ENCODE data around the gene MMP8. TPM values are rescaled to one million over a fixed set of nuclear protein-coding genes. Genes with fewer than 3 reads are reported as not detected.

The MMP8 gene
- total RNA-seq, 1 experiment from 2014 or later: not detected

DNA sequence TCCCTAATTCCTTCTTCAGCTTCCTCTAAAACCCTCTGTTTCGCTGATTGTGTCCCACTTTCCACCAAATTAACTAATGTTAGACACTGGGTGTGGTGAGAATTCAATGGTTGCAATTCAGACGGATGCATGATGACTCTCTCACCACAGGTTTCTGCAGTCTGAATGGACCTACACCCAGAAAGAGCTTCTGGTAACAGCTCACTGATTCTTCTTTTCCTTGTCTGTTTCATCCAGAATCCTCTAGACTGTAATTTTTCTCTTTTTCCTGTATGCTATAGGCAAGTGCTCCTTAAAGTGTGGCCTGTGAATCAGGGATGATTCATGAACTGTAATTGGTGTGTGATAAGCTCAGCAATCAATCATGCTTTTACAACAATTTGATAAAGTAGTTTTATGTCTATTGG is 37.6 kb upstream of the MMP8 start:
- no peak overlapping the region for H3K27ac ChIP-seq
- CTCF ChIA-PET: no interaction called here
- no peaks in the 10 kb centered on the region for H3K79me2 ChIP-seq (ENCODE audit: low read depth)
- no peak for TF ChIP-seq EZH2 (IDR thresholded peaks at IDR 0.05; ENCODE audit: low read depth)
- TF ChIP-seq, protein P1, sequence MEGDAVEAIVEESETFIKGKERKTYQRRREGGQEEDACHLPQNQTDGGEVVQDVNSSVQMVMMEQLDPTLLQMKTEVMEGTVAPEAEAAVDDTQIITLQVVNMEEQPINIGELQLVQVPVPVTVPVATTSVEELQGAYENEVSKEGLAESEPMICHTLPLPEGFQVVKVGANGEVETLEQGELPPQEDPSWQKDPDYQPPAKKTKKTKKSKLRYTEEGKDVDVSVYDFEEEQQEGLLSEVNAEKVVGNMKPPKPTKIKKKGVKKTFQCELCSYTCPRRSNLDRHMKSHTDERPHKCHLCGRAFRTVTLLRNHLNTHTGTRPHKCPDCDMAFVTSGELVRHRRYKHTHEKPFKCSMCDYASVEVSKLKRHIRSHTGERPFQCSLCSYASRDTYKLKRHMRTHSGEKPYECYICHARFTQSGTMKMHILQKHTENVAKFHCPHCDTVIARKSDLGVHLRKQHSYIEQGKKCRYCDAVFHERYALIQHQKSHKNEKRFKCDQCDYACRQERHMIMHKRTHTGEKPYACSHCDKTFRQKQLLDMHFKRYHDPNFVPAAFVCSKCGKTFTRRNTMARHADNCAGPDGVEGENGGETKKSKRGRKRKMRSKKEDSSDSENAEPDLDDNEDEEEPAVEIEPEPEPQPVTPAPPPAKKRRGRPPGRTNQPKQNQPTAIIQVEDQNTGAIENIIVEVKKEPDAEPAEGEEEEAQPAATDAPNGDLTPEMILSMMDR (conservative IDR thresholded peaks at IDR 0.05): no peak
- no peak overlapping the region for H3K4me3 ChIP-seq
- no peaks in the 10 kb centered on the region; the same call in 1 of the 2 replicates for H3K9me2 ChIP-seq (ENCODE audit: insufficient read depth)
- no peak overlapping the region for H2AFZ ChIP-seq
- no peaks in the 10 kb centered on the region for H3K36me3 ChIP-seq (ENCODE audit: low read depth)
- peaks cover 16% of the 10 kb centered on the region; the same call in 1 of the 2 replicates for H3F3A ChIP-seq (ENCODE audit: insufficient read depth, low read depth)
- H3K9me3 ChIP-seq (ENCODE audit: insufficient read depth, low read depth): no peaks in the 10 kb centered on the region
- no peak overlapping the region for H3K4me2 ChIP-seq
- H4K20me1 ChIP-seq (ENCODE audit: insufficient read depth): no peaks in the 10 kb centered on the region
- POLR2A ChIA-PET (ENCODE audit: unreplicated experiment): no interaction called here
- intact Hi-C loops (cut with micrococcal nuclease; ENCODE audit: unreplicated experiment): no loop called here
- peaks cover 27% of the 10 kb centered on the region for H3K4me1 ChIP-seq (replicated peaks; ENCODE audit: insufficient read depth)
- peak in 1 of 2 experiments; percentile 29 for DNase-seq
- no TSS peak for BruUV-seq (replicated peaks)
- peaks cover 6% of the 10 kb centered on the region; the same call in 1 of the 2 replicates for H3K27me3 ChIP-seq (ENCODE audit: insufficient read depth, low read depth)

DNA sequence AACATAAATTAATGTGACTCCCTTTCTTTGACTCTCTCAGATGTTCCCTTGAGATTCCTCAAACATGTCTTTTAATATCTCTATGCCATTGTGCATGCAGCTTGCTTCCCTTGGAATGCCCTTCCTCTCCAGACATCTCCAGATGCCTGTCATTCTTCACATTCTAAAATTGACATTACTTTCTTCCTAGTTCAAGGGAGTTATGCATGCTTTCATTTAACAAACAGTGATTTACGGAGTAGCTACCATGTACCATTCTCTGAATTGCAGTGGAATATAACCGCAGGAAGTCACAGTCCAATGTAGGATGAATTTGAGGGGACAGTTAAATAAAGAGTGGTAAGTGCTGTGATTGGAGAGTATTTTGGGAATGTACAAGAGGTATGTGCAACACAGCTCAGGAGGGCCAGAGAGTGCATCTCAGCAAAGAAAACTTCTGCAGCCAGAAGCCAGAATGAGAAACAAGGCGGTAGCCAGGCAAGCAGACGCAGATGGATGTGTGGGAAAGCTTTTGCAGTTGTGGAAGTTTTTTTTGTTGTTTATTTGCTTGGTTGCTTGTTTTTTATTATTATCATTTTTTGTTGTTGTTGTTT is 37.0 kb upstream of the MMP8 start:
- H3K9me2 ChIP-seq (ENCODE audit: insufficient read depth): no peaks in the 10 kb centered on the region; the same call in 1 of the 2 replicates
- H2AFZ ChIP-seq: no peak overlapping the region
- H4K20me1 ChIP-seq (ENCODE audit: insufficient read depth): no peaks in the 10 kb centered on the region
- no peaks in the 10 kb centered on the region for H3K36me3 ChIP-seq (ENCODE audit: low read depth)
- peak in 1 of 2 experiments; percentile 23 for DNase-seq
- TF ChIP-seq, protein P1 (conservative IDR thresholded peaks at IDR 0.05): no peak
- no peak for TF ChIP-seq EZH2 (IDR thresholded peaks at IDR 0.05; ENCODE audit: low read depth)
- H3K9me3 ChIP-seq (ENCODE audit: insufficient read depth, low read depth): no peaks in the 10 kb centered on the region
- intact Hi-C loops (cut with micrococcal nuclease; ENCODE audit: unreplicated experiment): no loop called here
- peaks cover 16% of the 10 kb centered on the region; the same call in 1 of the 2 replicates for H3F3A ChIP-seq (ENCODE audit: insufficient read depth, low read depth)
- H3K79me2 ChIP-seq (ENCODE audit: low read depth): no peaks in the 10 kb centered on the region
- peaks cover 27% of the 10 kb centered on the region for H3K4me1 ChIP-seq (replicated peaks; ENCODE audit: insufficient read depth)
- no peak overlapping the region for H3K27ac ChIP-seq
- ChIA-PET CTCF (no interaction called here), POLR2A (ENCODE audit: unreplicated experiment) (no interaction called here)
- H3K4me3 ChIP-seq: no peak overlapping the region
- no peak overlapping the region for H3K4me2 ChIP-seq
- no TSS peak for BruUV-seq (replicated peaks)
- H3K27me3 ChIP-seq (ENCODE audit: insufficient read depth, low read depth): peaks cover 6% of the 10 kb centered on the region; the same call in 1 of the 2 replicates

DNA sequence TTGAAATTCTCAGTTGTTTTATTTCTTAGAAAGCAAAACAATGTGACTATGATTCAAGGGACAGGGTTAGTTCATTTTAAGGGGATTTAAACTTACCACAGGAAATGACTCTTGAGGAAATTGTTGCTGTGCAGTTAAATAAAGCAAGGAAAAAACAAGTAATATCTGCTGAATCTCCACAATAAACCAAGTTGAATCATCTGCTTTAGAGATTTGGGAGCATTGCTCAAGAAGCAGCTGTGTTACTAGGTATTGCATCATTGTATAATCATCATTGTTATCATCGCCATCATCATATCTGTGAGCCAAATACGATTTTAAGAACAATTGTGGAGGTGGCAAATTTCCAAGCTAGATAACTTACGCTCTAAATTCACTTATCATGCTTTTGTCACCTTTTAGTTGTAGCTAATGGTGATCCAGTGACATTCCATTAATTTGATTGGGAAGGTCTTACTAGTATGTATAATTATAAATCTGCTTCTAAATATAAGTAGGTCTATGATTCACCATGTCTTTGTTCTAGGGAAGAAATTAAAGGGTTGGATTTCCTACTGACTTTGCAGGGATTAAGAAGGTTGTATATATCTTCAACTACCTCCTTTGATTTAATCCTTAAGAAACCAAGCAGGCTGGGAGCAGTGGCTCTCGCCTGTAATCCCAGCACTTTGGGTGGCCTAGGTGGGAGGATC is 35.7 kb upstream of the MMP8 start:
- Histone ChIP-seq H3K9me2 (ENCODE audit: insufficient read depth) (no peaks in the 10 kb centered on the region; the same call in 1 of the 2 replicates), H3K27ac (peak overlapping the region; percentile 43), H3K4me1 (replicated peaks; ENCODE audit: insufficient read depth) (peaks cover 27% of the 10 kb centered on the region), H3K4me2 (peak overlapping the region; percentile 3; the same call in 1 of the 2 replicates), H3K27me3 (ENCODE audit: insufficient read depth, low read depth) (peaks cover 6% of the 10 kb centered on the region; the same call in 1 of the 2 replicates), H4K20me1 (ENCODE audit: insufficient read depth) (no peaks in the 10 kb centered on the region), H3K9me3 (ENCODE audit: insufficient read depth, low read depth) (no peaks in the 10 kb centered on the region), H3K79me2 (ENCODE audit: low read depth) (no peaks in the 10 kb centered on the region), H3K36me3 (ENCODE audit: low read depth) (no peaks in the 10 kb centered on the region), H2AFZ (no peak overlapping the region), H3F3A (ENCODE audit: insufficient read depth, low read depth) (peaks cover 16% of the 10 kb centered on the region; the same call in 1 of the 2 replicates), H3K4me3 (no peak overlapping the region)
- BruUV-seq (replicated peaks): no TSS peak
- peak in 1 of 2 experiments; percentile 59 for DNase-seq
- ChIA-PET POLR2A (ENCODE audit: unreplicated experiment) (interaction anchor here (0.5 to 0.7 kb wide), 2 partner anchors 13 to 178 kb away, joined by 3 read pairs; no protein-coding TSS in a partner anchor), CTCF (no interaction called here)
- intact Hi-C loops (cut with micrococcal nuclease; ENCODE audit: unreplicated experiment): no loop called here
- TF ChIP-seq, protein P1 (conservative IDR thresholded peaks at IDR 0.05): no peak
- no peak for TF ChIP-seq EZH2 (IDR thresholded peaks at IDR 0.05; ENCODE audit: low read depth)
